Stomach (tissue), 9 donors: Measurements from ENCODE around the gene ENPP6. TPM values are rescaled to one million over a fixed set of nuclear protein-coding genes. Genes with fewer than 3 reads are reported as not detected.
"Not testable (repeated sequence)": the region's sequence is repeated elsewhere in the genome, so short reads cannot be mapped to it uniquely, and the experiment has no call there.

Experiments
- DNase-seq, 2 donors: peaks; one replicate each; pipeline versions ENCODE4 v3.0.0 to v3.0.0-alpha.2; 2013 to 2019
- H3K27ac ChIP-seq, 5 donors: fragments of 200-600 bp in 4 of 5; sonication (generic) in 4 of 5; one replicate each; pipeline ENCODE4 v1.5.1; 2013 to 2019; ENCODE audit warnings: mild to moderate bottlenecking in 1 of 5, moderate library complexity in 1 of 5
- H3K27me3 ChIP-seq, 3 donors: fragments of 200-600 bp; sonication (generic); one replicate each; pipeline ENCODE4 v1.5.1; 2017 to 2019; ENCODE audit warnings: mixed run types in 1 of 3
- H3K36me3 ChIP-seq, 4 donors: fragments of 200-600 bp; sonication (generic); 1 replicate in 3 of 4; 2 replicates in 1 of 4; pipeline ENCODE4 v1.5.1; 2016 to 2019
- H3K4me1 ChIP-seq, 4 donors: fragments of 200-600 bp; sonication (generic); one replicate each; pipeline ENCODE4 v1.5.1; 2016 to 2019
- H3K4me3 ChIP-seq, 4 donors: fragments of 200-600 bp; sonication (generic) in 3 of 4; one replicate each; pipeline ENCODE4 v1.5.1; 2016 to 2019; ENCODE audit warnings: mild to moderate bottlenecking in 1 of 4
- H3K9me3 ChIP-seq, 4 donors: fragments of 200-600 bp; sonication (generic); one replicate each; pipeline ENCODE4 v1.5.1; 2016 to 2019
- CTCF ChIP-seq, 7 experiments: fragments of 450-650 bp in 4 of 7; fragments of 200-600 bp in 3 of 7; sonication (generic) in 3 of 7; IDR thresholded peaks; one replicate each; pipeline ENCODE4 v1.5.1; 2016 to 2019; ENCODE audit warnings: antibody characterized with exemption in 7 of 7, control low read depth in 2 of 7, mild to moderate bottlenecking in 1 of 7
- EP300 ChIP-seq: sonication (generic); formaldehyde crosslinking; IDR thresholded peaks from one replicate; pipeline ENCODE4 v1.6.1; 2017; ENCODE audit warnings: antibody characterized with exemption
- POLR2A ChIP-seq, 4 donors: fragments of 450-650 bp; IDR thresholded peaks; one replicate each; pipeline ENCODE4 v1.6.1; 2016; ENCODE audit warnings: antibody characterized with exemption in 4 of 4, control low read depth in 2 of 4, mild to moderate bottlenecking in 1 of 4, moderate library complexity in 1 of 4
- POLR2AphosphoS5 ChIP-seq, 3 donors: sonication (generic); formaldehyde crosslinking; IDR thresholded peaks; one replicate each; pipeline ENCODE4 v1.6.1; 2016; ENCODE audit warnings: antibody characterized with exemption in 3 of 3
- WGBS, 5 donors: extraction: QIAGEN DNeasy Blood & Tissue Kit in 3 of 5; methylation state at CpG; one replicate each; pipeline versions ENCODE4 v1.1.5 to v1.1.7; 2013 to 2018; 5-methylcytosine and 5-hydroxymethylcytosine counted together
- intact Hi-C: fragments of 100-400 bp; cut with DNase I; formaldehyde crosslinking; loops from one replicate; pipeline ENCODE4 v1.15.1; 2023; ENCODE audit warnings: low total_unique reads
- polyA plus RNA-seq, 3 donors: library from polyadenylated mRNA; stranded (reverse); fragments of 200-250 nt; gene quantifications; one replicate each; pipeline ENCODE4 v1.2.3, GENCODE V29; 2013
- total RNA-seq, 5 donors: library from RNA; depleted of rRNA; stranded (reverse); fragments of >200 nt; gene quantifications; one replicate each; pipeline versions ENCODE4 v1.1.0 to v1.2.3, GENCODE V29; 2014 to 2016
- donor health status: healthy with polysubstance abuse.
- donor health status: Bipolar disorder and iron deficiency.
- donor health status: healthy.

ENPP6 gene
- total and polyA plus RNA-seq, 8 donors: 0.25 to 3.5 (median 0.70) TPM; not detected in 4

- intact Hi-C loops: no loop called here
- no peak overlapping the region for H3K27ac ChIP-seq
- 79 to 88% (median 84%) methylated on average over 10 to 14 of the region's 14 CpGs for WGBS, 5 donors
- no peak for DNase-seq
- no peak overlapping the region for H3K4me3 ChIP-seq
- no peak for TF ChIP-seq POLR2AphosphoS5 (IDR thresholded peaks at IDR 0.05)
- no peak for TF ChIP-seq EP300
- no peak for TF ChIP-seq POLR2A (IDR thresholded peaks at IDR 0.05)
- no peak for TF ChIP-seq CTCF (IDR thresholded peaks at IDR 0.05)
- H3K9me3 ChIP-seq: no peaks in the 10 kb centered on the region
- H3K36me3 ChIP-seq: no peaks in the 10 kb centered on the region
- no peaks in the 10 kb centered on the region for H3K27me3 ChIP-seq
- no peaks in the 10 kb centered on the region for H3K4me1 ChIP-seq
Measured at GRCh38 chr4:184056877-184057276, 160.8 kb downstream of the ENPP6 start.

- TF ChIP-seq EP300 (no peak), POLR2AphosphoS5 (IDR thresholded peaks at IDR 0.05) (no peak), CTCF (IDR thresholded peaks at IDR 0.05) (no peak), POLR2A (IDR thresholded peaks at IDR 0.05) (no peak)
- H3K27ac ChIP-seq: no peak overlapping the region
- H3K9me3 ChIP-seq: peaks cover 0 to 7% (median 0%) of the 10 kb centered on the region in 4 donors
- intact Hi-C loops: no loop called here
- no peaks in the 10 kb centered on the region for H3K27me3 ChIP-seq
- no peaks in the 10 kb centered on the region for H3K4me1 ChIP-seq
- H3K36me3 ChIP-seq: no peaks in the 10 kb centered on the region
- 63 to 78% (median 72%) methylated on average over 5 of the region's 5 CpGs for WGBS, 5 donors
- no peak for DNase-seq
- H3K4me3 ChIP-seq: no peak overlapping the region
Measured at GRCh38 chr4:184053434-184053833, 164.2 kb downstream of the ENPP6 start.

GRCh38 chr4:184052616-184053015 is 165.1 kb downstream of the ENPP6 start:
- WGBS, 5 donors: 84 to 93% (median 87%) methylated on average over 2 of the region's 2 CpGs
- Histone ChIP-seq H3K9me3 (peaks cover 0 to 7% (median under 1%) of the 10 kb centered on the region in 4 donors), H3K36me3 (no peaks in the 10 kb centered on the region), H3K4me3 (no peak overlapping the region), H3K4me1 (no peaks in the 10 kb centered on the region), H3K27ac (no peak overlapping the region), H3K27me3 (no peaks in the 10 kb centered on the region)
- no peak for DNase-seq
- no peak for TF ChIP-seq EP300
- no peak for TF ChIP-seq POLR2A (IDR thresholded peaks at IDR 0.05)
- TF ChIP-seq CTCF (IDR thresholded peaks at IDR 0.05): no peak
- TF ChIP-seq POLR2AphosphoS5 (IDR thresholded peaks at IDR 0.05): no peak
- intact Hi-C loops: no loop called here

GRCh38 chr4:184051262-184051661 is 166.4 kb downstream of the ENPP6 start:
- H3K36me3 ChIP-seq, DNase-seq, intact Hi-C loops, H3K4me1 ChIP-seq, H3K27ac ChIP-seq, H3K27me3 ChIP-seq, H3K4me3 ChIP-seq: not testable (repeated sequence)
- 95 to 98% (median 98%) methylated on average over 4 of the region's 4 CpGs for WGBS, 5 donors
- H3K9me3 ChIP-seq: peaks cover 0 to 17% (median 9%) of the 10 kb centered on the region in 4 donors

- intact Hi-C loops: no loop called here
- TF ChIP-seq POLR2AphosphoS5 (IDR thresholded peaks at IDR 0.05): no peak
- no peak for TF ChIP-seq CTCF (IDR thresholded peaks at IDR 0.05)
- TF ChIP-seq POLR2A (IDR thresholded peaks at IDR 0.05): no peak
- no peak for TF ChIP-seq EP300
- DNase-seq: no peak
- WGBS, 5 donors: 61 to 86% (median 85%) methylated on average over 1 of the region's 1 CpG
- Histone ChIP-seq H3K27ac (no peak overlapping the region), H3K27me3 (no peaks in the 10 kb centered on the region), H3K4me1 (no peaks in the 10 kb centered on the region), H3K9me3 (peaks cover 0 to 30% (median 15%) of the 10 kb centered on the region in 4 donors), H3K4me3 (no peak overlapping the region), H3K36me3 (no peaks in the 10 kb centered on the region)
Measured at GRCh38 chr4:184046148-184046547, 171.5 kb downstream of the ENPP6 start.
